GM11168 (cell line): ENCODE measurements around the gene C11orf16.
"Not testable (repeated sequence)": the region's sequence is repeated elsewhere in the genome, so short reads cannot be mapped to it uniquely, and the experiment has no call there.

ENCODE experiments used
- in situ Hi-C: fragments of 300-500 bp; cut with MboI; formaldehyde crosslinking; loops from one replicate; pipeline ENCODE4 v1.12.0; 2022; ENCODE audit warnings: low sequenced_read_pairs; ENCODE audit not compliant: unreplicated experiment

C11orf16 gene

GRCh38 chr11:8932564-8933180 is at the start of gene C11orf16:
TSS of gene C11orf16 (minus strand) at chr11:8932947. CDS start at chr11:8932308, 639 bp downstream.
- in situ Hi-C loops, result no loop called here

- in situ Hi-C loops, result no loop called here
Observed at GRCh38 chr11:8980485-8980884, 47.7 kb upstream of the C11orf16 start.

- in situ Hi-C loops, result not testable (repeated sequence)
Observed at GRCh38 chr11:8979365-8979764, 46.6 kb upstream of the C11orf16 start.

GRCh38 chr11:8973121-8973520 is 40.4 kb upstream of the C11orf16 start:
- in situ Hi-C loops, result loop anchor here (25.0 kb wide), 1 partner anchor 286 kb away; the partner anchor contains the start of genes RPL27A and TRIM66

- in situ Hi-C loops, result loop anchor here (25.0 kb wide), 1 partner anchor 285 kb away; the partner anchor contains the start of genes RPL27A and TRIM66
Observed at GRCh38 chr11:8971924-8972316, 39.2 kb upstream of the C11orf16 start.

GRCh38 chr11:8971196-8971923 is 38.6 kb upstream of the C11orf16 start:
- in situ Hi-C loops, result loop anchor here (25.0 kb wide), 1 partner anchor 284 kb away; the partner anchor contains the start of genes RPL27A and TRIM66

- in situ Hi-C loops, result loop anchor here (25.0 kb wide), 1 partner anchor 280 kb away; the partner anchor contains the start of genes RPL27A and TRIM66
Observed at GRCh38 chr11:8967184-8967583, 34.4 kb upstream of the C11orf16 start.

- in situ Hi-C loops, result loop anchor here (25.0 kb wide), 1 partner anchor 277 kb away; the partner anchor contains the start of genes RPL27A and TRIM66
Observed at GRCh38 chr11:8964324-8965320, 31.9 kb upstream of the C11orf16 start, which contains the start of gene TMEM9B. TSS of gene TMEM9B (minus strand) at chr11:8964442. CDS start at chr11:8964313, 129 bp downstream.

- in situ Hi-C loops, result loop anchor here (25.0 kb wide), 1 partner anchor 276 kb away; the partner anchor contains the start of genes RPL27A and TRIM66
Observed at GRCh38 chr11:8963569-8964323, 31.0 kb upstream of the C11orf16 start.

GRCh38 chr11:8962841-8963240 is 30.1 kb upstream of the C11orf16 start:
- in situ Hi-C loops, result loop anchor here (25.0 kb wide), 1 partner anchor 276 kb away; the partner anchor contains the start of genes RPL27A and TRIM66

GRCh38 chr11:8961401-8961800 is 28.7 kb upstream of the C11orf16 start:
- in situ Hi-C loops, result loop anchor here (25.0 kb wide), 1 partner anchor 274 kb away; the partner anchor contains the start of genes RPL27A and TRIM66

- in situ Hi-C loops, result loop anchor here (25.0 kb wide), 1 partner anchor 272 kb away; the partner anchor contains the start of genes RPL27A and TRIM66
Observed at GRCh38 chr11:8959546-8960166, 26.9 kb upstream of the C11orf16 start.

GRCh38 chr11:8956860-8957259 is 24.1 kb upstream of the C11orf16 start:
- in situ Hi-C loops, result loop anchor here (25.0 kb wide), 1 partner anchor 270 kb away; the partner anchor contains the start of genes RPL27A and TRIM66

- in situ Hi-C loops, result no loop called here
Observed at GRCh38 chr11:8948886-8949285, 16.1 kb upstream of the C11orf16 start.

GRCh38 chr11:8947230-8947943 is 14.6 kb upstream of the C11orf16 start:
- in situ Hi-C loops, result no loop called here

GRCh38 chr11:8942518-8943066 is 9.8 kb upstream of the C11orf16 start, which contains the start of gene ASCL3:
TSS of gene ASCL3 (minus strand) at chr11:8943016. CDS start at chr11:8938161, 4,855 bp downstream.
- in situ Hi-C loops, result no loop called here

- in situ Hi-C loops, result no loop called here
Observed at GRCh38 chr11:8941341-8942103, 8.8 kb upstream of the C11orf16 start.
